ENCODE data around the gene NFIA.
A peak's percentile ranks its signal among the peaks of the same experiment; 100 is the strongest.

Gene NFIA

DNA sequence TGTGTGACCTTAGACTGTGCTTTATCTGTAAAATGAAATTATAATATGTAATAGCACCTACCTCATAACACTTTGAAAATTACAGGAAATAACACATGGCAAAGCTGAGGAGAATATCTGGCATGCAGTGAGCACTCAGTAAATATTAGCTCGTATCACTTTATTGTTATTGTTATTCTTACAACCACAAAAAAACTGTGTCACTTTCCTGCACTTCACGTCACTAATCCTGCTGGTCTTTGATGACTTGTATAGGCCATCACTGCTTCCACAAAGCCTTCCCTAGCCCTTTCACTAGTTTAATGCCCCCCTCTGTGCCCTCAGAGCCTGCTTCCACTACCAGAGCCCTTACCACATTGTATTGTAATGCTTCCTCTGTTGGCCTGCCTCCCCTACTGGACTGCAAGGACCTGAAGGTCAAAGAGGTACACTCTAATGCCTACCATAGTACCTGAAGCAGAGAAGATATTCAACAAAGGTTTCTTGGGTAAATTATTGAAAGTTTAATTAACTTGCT, 231.6 kb downstream of the NFIA start:
- H2BK120ac ChIP-seq (ENCODE audit: low read depth, low read length), result no peak overlapping the region

DNA sequence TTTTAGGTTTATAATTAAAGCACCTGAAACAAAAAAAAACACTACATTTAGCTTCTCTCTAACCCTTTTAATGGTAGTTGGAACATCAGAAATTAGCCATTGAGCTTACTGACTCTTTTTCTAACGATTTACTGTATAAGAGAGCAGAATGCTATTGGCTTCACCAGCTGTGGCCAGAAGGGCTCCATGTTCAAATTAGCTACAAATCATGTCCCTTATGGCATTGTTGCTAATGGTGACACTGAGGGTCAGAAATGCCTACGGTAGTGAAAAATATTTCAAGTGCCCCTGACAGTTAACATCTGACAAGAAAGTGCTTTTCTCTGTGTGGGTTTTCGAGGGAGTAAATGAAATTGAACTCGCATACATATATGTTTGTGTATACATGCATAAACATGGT, 232.7 kb downstream of the NFIA start:
- Histone ChIP-seq H3K4me2 (ENCODE audit: insufficient read depth, low read length, poor library complexity, severe bottlenecking) (no peak overlapping the region), H3K23ac (ENCODE audit: low read depth, low read length, poor library complexity) (no peak overlapping the region), H3K79me1 (ENCODE audit: low read depth, low read length) (no peaks in the 10 kb centered on the region), H2AFZ (ENCODE audit: low read length) (no peak overlapping the region), H3K14ac (ENCODE audit: low read length) (no peak overlapping the region), H3K4ac (ENCODE audit: low read length) (no peak overlapping the region), H3K9me3 (replicated peaks in 1 of 2; ENCODE audit: control insufficient read depth in 2 of 2, insufficient read depth in 1 of 2, low read depth in 1 of 2, low read length in 2 of 2) (no peaks in the 10 kb centered on the region), H2BK12ac (ENCODE audit: low read length) (no peak overlapping the region), H4K8ac (ENCODE audit: low read depth, low read length) (no peak overlapping the region), H3K18ac (ENCODE audit: low read length) (no peak overlapping the region), H3K36me3 (replicated peaks in 1 of 2; ENCODE audit: control insufficient read depth in 2 of 2, insufficient read depth in 2 of 2, low read length in 2 of 2) (no peaks in the 10 kb centered on the region), H4K91ac (ENCODE audit: low read depth, low read length, poor library complexity) (no peak overlapping the region), H2BK15ac (ENCODE audit: low read length) (no peak overlapping the region), H3K27me3 (ENCODE audit: control insufficient read depth in 3 of 3, insufficient read depth in 3 of 3, low read depth in 1 of 3, low read length in 3 of 3) (peaks cover 0 to 44% (median 0%) of the 10 kb centered on the region in 3 experiments), H3K4me1 (ENCODE audit: control insufficient read depth in 2 of 2, insufficient read depth in 1 of 2, low read depth in 1 of 2, low read length in 2 of 2) (peaks cover 0 to 6% of the 10 kb centered on the region in 2 donors), H2BK5ac (ENCODE audit: low read length) (no peak overlapping the region), H3K9ac (ENCODE audit: low read depth, low read length, poor library complexity) (no peak overlapping the region), H3K4me3 (ENCODE audit: low read length in 2 of 2) (no peak overlapping the region), H3K27ac (replicated peaks; ENCODE audit: low read length) (no peak overlapping the region), H2BK120ac (ENCODE audit: low read depth, low read length) (no peak overlapping the region), H2AK5ac (ENCODE audit: low read depth, low read length) (no peak overlapping the region)
- no CpG with 5 or more reads among the region's 4 CpGs for WGBS, 2 donors (ENCODE audit: extremely low coverage in 2 of 2, insufficient read length in 2 of 2, insufficient replicate concordance in 1 of 2)
- no peak for DNase-seq (ENCODE audit: low spot score)

More for the DNA sequence above, 231.6 kb downstream of the NFIA start:
- Histone ChIP-seq H3K18ac (ENCODE audit: low read length) (no peak overlapping the region), H2AK5ac (ENCODE audit: low read depth, low read length) (peak overlapping the region; percentile 64), H3K36me3 (replicated peaks in 1 of 2; ENCODE audit: control insufficient read depth in 2 of 2, insufficient read depth in 2 of 2, low read length in 2 of 2) (no peaks in the 10 kb centered on the region), H2AFZ (ENCODE audit: low read length) (no peak overlapping the region), H3K27me3 (ENCODE audit: control insufficient read depth in 3 of 3, insufficient read depth in 3 of 3, low read depth in 1 of 3, low read length in 3 of 3) (peaks cover 0 to 42% (median 0%) of the 10 kb centered on the region in 3 experiments), H3K27ac (replicated peaks; ENCODE audit: low read length) (no peak overlapping the region), H4K8ac (ENCODE audit: low read depth, low read length) (no peak overlapping the region), H3K23ac (ENCODE audit: low read depth, low read length, poor library complexity) (no peak overlapping the region), H3K4ac (ENCODE audit: low read length) (no peak overlapping the region), H2BK12ac (ENCODE audit: low read length) (no peak overlapping the region), H3K79me1 (ENCODE audit: low read depth, low read length) (no peaks in the 10 kb centered on the region), H3K4me2 (ENCODE audit: insufficient read depth, low read length, poor library complexity, severe bottlenecking) (no peak overlapping the region), H2BK5ac (ENCODE audit: low read length) (no peak overlapping the region), H3K9ac (ENCODE audit: low read depth, low read length, poor library complexity) (no peak overlapping the region), H3K4me1 (ENCODE audit: control insufficient read depth in 2 of 2, insufficient read depth in 1 of 2, low read depth in 1 of 2, low read length in 2 of 2) (peaks cover 0 to 3% of the 10 kb centered on the region in 2 donors), H2BK15ac (ENCODE audit: low read length) (no peak overlapping the region), H4K91ac (ENCODE audit: low read depth, low read length, poor library complexity) (no peak overlapping the region), H3K14ac (ENCODE audit: low read length) (no peak overlapping the region), H3K9me3 (replicated peaks in 1 of 2; ENCODE audit: control insufficient read depth in 2 of 2, insufficient read depth in 1 of 2, low read depth in 1 of 2, low read length in 2 of 2) (no peaks in the 10 kb centered on the region), H3K4me3 (ENCODE audit: low read length in 2 of 2) (no peak overlapping the region)
- no CpG with 5 or more reads among the region's 2 CpGs for WGBS, 2 donors (ENCODE audit: extremely low coverage in 2 of 2, insufficient read length in 2 of 2, insufficient replicate concordance in 1 of 2)
- no peak for DNase-seq (ENCODE audit: low spot score)

DNA sequence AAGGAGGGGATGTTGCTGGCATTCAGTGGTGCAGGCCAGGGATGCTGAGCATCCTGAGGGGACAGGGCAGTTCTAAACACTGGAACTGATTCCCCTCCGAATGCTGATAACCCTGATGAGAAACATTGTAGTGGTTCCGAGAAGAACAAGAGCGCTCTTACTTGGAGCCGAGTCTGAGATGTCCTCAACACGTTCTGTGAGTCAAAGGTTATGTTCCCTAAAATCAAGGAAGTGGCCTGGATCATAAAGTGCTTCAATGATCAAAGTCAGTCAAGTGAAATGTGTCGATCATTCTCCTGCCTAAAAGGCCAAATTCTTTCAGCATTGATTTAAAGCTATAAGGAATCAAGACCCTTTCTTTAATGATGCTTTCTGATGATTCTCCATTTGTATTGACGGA, 234.1 kb downstream of the NFIA start:
- Histone ChIP-seq H3K9me3 (replicated peaks in 1 of 2; ENCODE audit: control insufficient read depth in 2 of 2, insufficient read depth in 1 of 2, low read depth in 1 of 2, low read length in 2 of 2) (no peaks in the 10 kb centered on the region), H2BK15ac (ENCODE audit: low read length) (no peak overlapping the region), H3K4me1 (ENCODE audit: control insufficient read depth in 2 of 2, insufficient read depth in 1 of 2, low read depth in 1 of 2, low read length in 2 of 2) (peaks cover 0 to 6% of the 10 kb centered on the region in 2 donors), H3K4me3 (ENCODE audit: low read length in 2 of 2) (no peak overlapping the region), H2AK5ac (ENCODE audit: low read depth, low read length) (no peak overlapping the region), H2BK12ac (ENCODE audit: low read length) (no peak overlapping the region), H3K9ac (ENCODE audit: low read depth, low read length, poor library complexity) (no peak overlapping the region), H3K27me3 (ENCODE audit: control insufficient read depth in 3 of 3, insufficient read depth in 3 of 3, low read depth in 1 of 3, low read length in 3 of 3) (peaks cover 0 to 48% (median 0%) of the 10 kb centered on the region in 3 experiments), H3K4me2 (ENCODE audit: insufficient read depth, low read length, poor library complexity, severe bottlenecking) (no peak overlapping the region), H3K27ac (replicated peaks; ENCODE audit: low read length) (no peak overlapping the region), H4K91ac (ENCODE audit: low read depth, low read length, poor library complexity) (no peak overlapping the region), H2BK5ac (ENCODE audit: low read length) (no peak overlapping the region), H3K79me1 (ENCODE audit: low read depth, low read length) (no peaks in the 10 kb centered on the region), H2AFZ (ENCODE audit: low read length) (no peak overlapping the region), H4K8ac (ENCODE audit: low read depth, low read length) (no peak overlapping the region), H3K18ac (ENCODE audit: low read length) (no peak overlapping the region), H2BK120ac (ENCODE audit: low read depth, low read length) (no peak overlapping the region), H3K14ac (ENCODE audit: low read length) (no peak overlapping the region), H3K4ac (ENCODE audit: low read length) (no peak overlapping the region), H3K23ac (ENCODE audit: low read depth, low read length, poor library complexity) (no peak overlapping the region), H3K36me3 (replicated peaks in 1 of 2; ENCODE audit: control insufficient read depth in 2 of 2, insufficient read depth in 2 of 2, low read length in 2 of 2) (no peaks in the 10 kb centered on the region)
- no peak for DNase-seq (ENCODE audit: low spot score)
- WGBS, 2 donors (ENCODE audit: extremely low coverage in 2 of 2, insufficient read length in 2 of 2, insufficient replicate concordance in 1 of 2), result no CpG with 5 or more reads among the region's 7 CpGs

DNA sequence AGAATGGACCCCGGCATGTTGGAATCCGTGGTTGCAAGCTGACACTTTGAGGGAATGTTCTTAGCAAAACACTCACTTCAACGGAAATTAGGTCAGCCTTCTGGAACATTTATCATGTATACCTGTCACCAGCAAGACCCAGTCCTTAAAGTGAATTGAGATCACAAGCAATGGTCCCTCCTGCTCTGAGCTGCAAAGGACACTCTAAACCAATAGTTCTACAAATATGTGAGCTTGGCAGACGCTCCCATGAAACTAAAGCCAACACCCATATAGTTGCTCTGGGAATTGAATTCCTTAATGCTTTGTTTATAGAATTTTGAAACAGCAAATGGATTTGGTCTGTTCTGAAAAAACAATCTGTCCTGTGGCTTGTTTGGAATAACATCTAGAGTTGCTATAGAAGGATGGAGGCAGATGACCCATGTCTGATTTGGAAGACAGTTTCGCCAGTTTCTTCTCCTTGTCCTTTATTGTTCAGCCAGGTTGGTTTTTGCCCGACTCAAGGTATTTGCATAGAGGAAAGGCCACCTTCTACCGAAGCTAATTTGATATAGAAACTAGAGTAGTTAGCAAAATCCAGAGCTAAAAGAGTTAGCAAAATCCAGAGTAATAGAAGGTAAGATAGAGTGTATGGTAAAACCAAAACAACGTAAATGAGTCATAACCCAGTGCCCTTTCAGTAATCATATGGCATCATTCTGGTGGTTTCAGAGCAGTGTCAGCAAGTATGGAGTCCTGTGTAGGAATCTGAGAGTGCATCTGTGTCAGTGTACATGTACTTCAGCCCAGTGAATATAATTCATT, 236.2 kb downstream of the NFIA start:
- H4K8ac ChIP-seq (ENCODE audit: low read depth, low read length), result no peak overlapping the region
- peaks cover 0 to 63% (median 2%) of the 10 kb centered on the region in 3 experiments for H3K27me3 ChIP-seq (ENCODE audit: control insufficient read depth in 3 of 3, insufficient read depth in 3 of 3, low read depth in 1 of 3, low read length in 3 of 3)
- no peak for DNase-seq (ENCODE audit: low spot score)
- H3K18ac ChIP-seq (ENCODE audit: low read length), result no peak overlapping the region
- no peak overlapping the region for H4K91ac ChIP-seq (ENCODE audit: low read depth, low read length, poor library complexity)
- peaks cover 0 to 6% of the 10 kb centered on the region in 2 donors for H3K4me1 ChIP-seq (ENCODE audit: control insufficient read depth in 2 of 2, insufficient read depth in 1 of 2, low read depth in 1 of 2, low read length in 2 of 2)
- no peak overlapping the region for H2BK15ac ChIP-seq (ENCODE audit: low read length)
- WGBS, 2 donors (ENCODE audit: extremely low coverage in 2 of 2, insufficient read length in 2 of 2, insufficient replicate concordance in 1 of 2), result no CpG with 5 or more reads among the region's 8 CpGs
- no peak overlapping the region for H2BK5ac ChIP-seq (ENCODE audit: low read length)
- no peak overlapping the region for H2BK12ac ChIP-seq (ENCODE audit: low read length)
- no peak overlapping the region for H3K14ac ChIP-seq (ENCODE audit: low read length)
- no peak overlapping the region for H3K27ac ChIP-seq (replicated peaks; ENCODE audit: low read length)
- no peak overlapping the region for H3K4ac ChIP-seq (ENCODE audit: low read length)
- H3K4me2 ChIP-seq (ENCODE audit: insufficient read depth, low read length, poor library complexity, severe bottlenecking), result no peak overlapping the region
- H2AFZ ChIP-seq (ENCODE audit: low read length), result no peak overlapping the region
- H2AK5ac ChIP-seq (ENCODE audit: low read depth, low read length), result no peak overlapping the region
- no peak overlapping the region for H2BK120ac ChIP-seq (ENCODE audit: low read depth, low read length)
- no peak overlapping the region for H3K4me3 ChIP-seq (ENCODE audit: low read length in 2 of 2)
- no peaks in the 10 kb centered on the region for H3K79me1 ChIP-seq (ENCODE audit: low read depth, low read length)
- peaks cover 0 to 2% of the 10 kb centered on the region in 2 donors for H3K9me3 ChIP-seq (replicated peaks in 1 of 2; ENCODE audit: control insufficient read depth in 2 of 2, insufficient read depth in 1 of 2, low read depth in 1 of 2, low read length in 2 of 2)
- H3K36me3 ChIP-seq (replicated peaks in 1 of 2; ENCODE audit: control insufficient read depth in 2 of 2, insufficient read depth in 2 of 2, low read length in 2 of 2), result no peaks in the 10 kb centered on the region
- H3K23ac ChIP-seq (ENCODE audit: low read depth, low read length, poor library complexity), result no peak overlapping the region
- H3K9ac ChIP-seq (ENCODE audit: low read depth, low read length, poor library complexity), result no peak overlapping the region
